Loucy (cell line): ENCODE measurements around the gene TNFSF8.

Experiments used
- H2AFZ ChIP-seq: fragments of 200-600 bp; sonication (generic); 2 replicates; pipeline ENCODE4 v1.6.0; 2016; ENCODE audit warnings: antibody characterized with exemption, mild to moderate bottlenecking, low read length, moderate library complexity
- H3F3A ChIP-seq: fragments of 200-600 bp; 2 replicates; pipeline ENCODE4 v1.6.0; 2016; ENCODE audit warnings: antibody characterized with exemption, low read depth, mild to moderate bottlenecking
- H3K27me3 ChIP-seq: fragments of 200-600 bp; sonication (generic); 2 replicates; pipeline ENCODE4 v1.6.1; 2014; ENCODE audit warnings: low read length, mild to moderate bottlenecking; ENCODE audit not compliant: insufficient read depth, poor library complexity, severe bottlenecking
- H3K36me3 ChIP-seq: fragments of 200-600 bp; sonication (generic); 2 replicates; pipeline ENCODE4 v1.6.1; 2016; ENCODE audit warnings: low read length; ENCODE audit not compliant: insufficient read depth
- H3K4me1 ChIP-seq: fragments of 200-600 bp; sonication (generic); 2 replicates; pipeline ENCODE4 v1.5.1; 2014; ENCODE audit warnings: low read length, mild to moderate bottlenecking; ENCODE audit not compliant: insufficient read depth, poor library complexity, severe bottlenecking
- H3K4me2 ChIP-seq: fragments of 200-600 bp; sonication (generic); 2 replicates; pipeline ENCODE4 v1.6.0; 2014; ENCODE audit warnings: antibody characterized with exemption, low read length, low read depth, mild to moderate bottlenecking; ENCODE audit not compliant: poor library complexity, severe bottlenecking
- H3K4me3 ChIP-seq: fragments of 200-600 bp; sonication (generic); 2 replicates; pipeline ENCODE4 v1.5.1; 2014; ENCODE audit warnings: low read length, mild to moderate bottlenecking, mixed read lengths; ENCODE audit not compliant: poor library complexity, severe bottlenecking
- H3K79me2 ChIP-seq: fragments of 200-600 bp; sonication (generic); 2 replicates; pipeline ENCODE4 v1.6.1; 2014; ENCODE audit warnings: low read length; ENCODE audit not compliant: insufficient read depth
- H3K9ac ChIP-seq: fragments of 200-600 bp; sonication (generic); 2 replicates; pipeline ENCODE4 v1.6.0; 2014; ENCODE audit warnings: mild to moderate bottlenecking, low read depth, low read length, moderate library complexity; ENCODE audit not compliant: poor library complexity, severe bottlenecking
- H3K9me2 ChIP-seq: fragments of 200-600 bp; sonication (generic); replicated peaks from 2 replicates; pipeline ENCODE4 v1.6.1; 2016; ENCODE audit warnings: low read depth, low read length, mixed read lengths
- H3K9me3 ChIP-seq: fragments of 200-600 bp; sonication (generic); 2 replicates; pipeline ENCODE4 v1.6.1; 2014; ENCODE audit warnings: mild to moderate bottlenecking, antibody characterized with exemption, low read length, low read depth; ENCODE audit not compliant: insufficient read depth
- H4K20me1 ChIP-seq: fragments of 200-600 bp; sonication (generic); 2 replicates; pipeline ENCODE4 v1.6.0; 2014; ENCODE audit warnings: antibody characterized with exemption, low read length, mild to moderate bottlenecking; ENCODE audit not compliant: insufficient read depth, poor library complexity, severe bottlenecking
- EZH2phosphoT487 ChIP-seq: fragments of 200-600 bp; IDR thresholded peaks from 2 replicates; pipeline ENCODE4 v1.6.1; 2018; ENCODE audit warnings: antibody characterized with exemption, mild to moderate bottlenecking, moderate library complexity, borderline replicate concordance
- TF ChIP-seq, protein P1 (sequence below): fragments of 200-600 bp; sonication (generic); conservative IDR thresholded peaks from 2 replicates; pipeline ENCODE4 v1.5.1; 2014; ENCODE audit warnings: mild to moderate bottlenecking, antibody characterized with exemption, low read length

The TNFSF8 gene

DNA sequence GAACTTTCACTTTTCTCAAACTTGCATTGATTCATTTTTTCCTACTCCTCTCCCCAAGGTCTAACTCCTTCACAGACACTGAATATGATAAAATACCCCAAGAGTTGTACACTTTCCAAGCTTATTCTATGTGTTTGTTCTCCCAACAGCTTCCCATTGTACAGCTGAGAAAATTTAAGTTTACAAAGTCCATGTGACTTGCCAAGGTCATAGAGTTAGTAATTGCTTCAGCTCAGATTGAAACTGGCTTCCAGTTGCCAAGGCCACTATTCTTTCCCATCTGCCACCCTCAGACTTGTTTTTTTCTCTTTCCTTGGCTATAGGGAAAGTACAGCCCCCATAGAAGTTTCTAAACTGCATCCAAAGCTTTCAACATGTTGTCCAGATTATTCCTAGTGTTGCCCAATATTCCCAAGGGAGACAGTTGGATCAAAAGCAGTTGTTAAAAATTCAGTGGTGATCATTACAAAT, 34.8 kb downstream of the TNFSF8 start:
- Histone ChIP-seq H3K79me2 (no peaks in the 10 kb centered on the region), H3K4me1 (peaks cover 41% of the 10 kb centered on the region), H4K20me1 (no peaks in the 10 kb centered on the region), H3K4me2 (no peak overlapping the region), H3K4me3 (no peak overlapping the region), H3K27me3 (no peaks in the 10 kb centered on the region), H2AFZ (no peak overlapping the region), H3F3A (peaks cover 4% of the 10 kb centered on the region; the same call in 1 of the 2 replicates), H3K9ac (no peak overlapping the region), H3K9me2 (no peaks in the 10 kb centered on the region), H3K9me3 (no peaks in the 10 kb centered on the region), H3K36me3 (no peaks in the 10 kb centered on the region)
- TF ChIP-seq, protein P1, sequence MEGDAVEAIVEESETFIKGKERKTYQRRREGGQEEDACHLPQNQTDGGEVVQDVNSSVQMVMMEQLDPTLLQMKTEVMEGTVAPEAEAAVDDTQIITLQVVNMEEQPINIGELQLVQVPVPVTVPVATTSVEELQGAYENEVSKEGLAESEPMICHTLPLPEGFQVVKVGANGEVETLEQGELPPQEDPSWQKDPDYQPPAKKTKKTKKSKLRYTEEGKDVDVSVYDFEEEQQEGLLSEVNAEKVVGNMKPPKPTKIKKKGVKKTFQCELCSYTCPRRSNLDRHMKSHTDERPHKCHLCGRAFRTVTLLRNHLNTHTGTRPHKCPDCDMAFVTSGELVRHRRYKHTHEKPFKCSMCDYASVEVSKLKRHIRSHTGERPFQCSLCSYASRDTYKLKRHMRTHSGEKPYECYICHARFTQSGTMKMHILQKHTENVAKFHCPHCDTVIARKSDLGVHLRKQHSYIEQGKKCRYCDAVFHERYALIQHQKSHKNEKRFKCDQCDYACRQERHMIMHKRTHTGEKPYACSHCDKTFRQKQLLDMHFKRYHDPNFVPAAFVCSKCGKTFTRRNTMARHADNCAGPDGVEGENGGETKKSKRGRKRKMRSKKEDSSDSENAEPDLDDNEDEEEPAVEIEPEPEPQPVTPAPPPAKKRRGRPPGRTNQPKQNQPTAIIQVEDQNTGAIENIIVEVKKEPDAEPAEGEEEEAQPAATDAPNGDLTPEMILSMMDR, result no peak
- TF ChIP-seq EZH2phosphoT487, result no peak

DNA sequence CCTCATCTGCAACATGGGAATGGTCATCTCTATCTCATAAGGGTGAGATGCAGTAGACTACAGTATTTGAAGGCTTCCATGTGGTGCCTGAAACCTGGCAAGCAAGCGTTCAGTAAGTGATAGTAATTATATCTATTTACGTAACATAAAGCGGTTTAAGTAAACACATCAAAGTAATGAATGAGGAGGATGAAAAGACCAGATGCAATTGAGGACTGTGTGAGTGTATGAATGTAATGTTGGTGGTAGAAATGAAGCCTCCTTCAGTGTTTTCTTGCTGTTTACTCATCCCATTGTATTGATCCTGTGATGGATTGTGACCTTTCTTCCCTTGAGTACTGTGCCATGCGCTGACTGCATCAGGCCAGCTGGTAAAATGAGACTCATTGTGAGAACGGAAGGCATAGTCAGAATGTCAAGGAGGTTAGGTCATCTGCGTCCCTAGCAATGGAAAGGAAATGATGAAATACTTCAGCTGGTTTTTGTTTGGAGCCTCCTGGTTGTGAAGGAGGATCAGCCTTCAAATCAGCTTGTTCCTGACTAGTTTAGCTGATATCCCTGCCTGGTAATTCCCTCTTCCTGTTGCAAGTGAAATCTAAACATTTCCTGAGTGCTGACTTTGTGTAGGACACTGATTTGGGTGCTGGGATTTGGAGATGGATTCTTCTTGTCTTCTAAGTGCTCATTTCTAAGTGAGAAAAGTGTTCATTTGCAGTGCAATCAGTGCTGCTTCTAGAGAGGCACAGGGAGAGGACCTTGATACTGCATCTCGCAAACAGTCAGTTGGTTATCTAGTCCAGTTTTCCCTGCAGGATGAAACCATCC, 35.6 kb downstream of the TNFSF8 start:
- H2AFZ ChIP-seq, result no peak overlapping the region
- no peak overlapping the region for H3K4me3 ChIP-seq
- H3K4me1 ChIP-seq, result peaks cover 41% of the 10 kb centered on the region
- no peak for TF ChIP-seq EZH2phosphoT487
- TF ChIP-seq, protein P1, result no peak
- H3K9me2 ChIP-seq, result no peaks in the 10 kb centered on the region
- no peaks in the 10 kb centered on the region for H4K20me1 ChIP-seq
- H3K27me3 ChIP-seq, result no peaks in the 10 kb centered on the region
- H3K4me2 ChIP-seq, result no peak overlapping the region
- H3K9me3 ChIP-seq, result no peaks in the 10 kb centered on the region
- H3K79me2 ChIP-seq, result no peaks in the 10 kb centered on the region
- no peaks in the 10 kb centered on the region for H3K36me3 ChIP-seq
- H3F3A ChIP-seq, result peaks cover 4% of the 10 kb centered on the region; the same call in 1 of the 2 replicates
- H3K9ac ChIP-seq, result no peak overlapping the region

DNA sequence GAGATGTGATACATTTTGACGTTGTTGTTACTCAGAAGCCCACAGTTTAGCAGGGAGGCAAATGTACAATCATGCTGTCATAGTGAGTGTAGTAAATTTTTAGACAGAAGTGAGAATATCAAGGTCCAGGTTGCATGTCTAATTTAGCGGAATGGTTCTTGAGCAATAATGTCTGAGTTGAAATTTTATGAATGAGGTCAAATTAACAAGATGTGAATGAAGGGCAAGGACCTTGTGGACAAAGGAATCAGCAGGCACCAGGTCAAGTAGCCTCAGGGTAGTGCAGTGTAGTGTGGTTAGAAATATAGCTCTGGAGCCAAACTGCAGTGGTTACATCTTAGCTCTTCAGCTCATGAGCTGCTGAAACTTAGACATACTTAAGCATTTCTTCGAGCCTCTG, 36.2 kb downstream of the TNFSF8 start:
- Histone ChIP-seq H3K79me2 (no peaks in the 10 kb centered on the region), H3K27me3 (no peaks in the 10 kb centered on the region), H3K4me3 (no peak overlapping the region), H3K9me2 (no peaks in the 10 kb centered on the region), H3K4me2 (no peak overlapping the region), H4K20me1 (no peaks in the 10 kb centered on the region), H3K4me1 (peaks cover 41% of the 10 kb centered on the region), H3F3A (peaks cover 4% of the 10 kb centered on the region; the same call in 1 of the 2 replicates), H2AFZ (no peak overlapping the region), H3K36me3 (no peaks in the 10 kb centered on the region), H3K9ac (no peak overlapping the region), H3K9me3 (no peaks in the 10 kb centered on the region)
- no peak for TF ChIP-seq EZH2phosphoT487
- TF ChIP-seq, protein P1, result no peak
